Measurements from ENCODE around the gene NPIPB8. TPM values are rescaled to one million over a fixed set of nuclear protein-coding genes. Genes with fewer than 3 reads are reported as not detected.
"Not testable (repeated sequence)": the region's sequence is repeated elsewhere in the genome, so short reads cannot be mapped to it uniquely, and the experiment has no call there.

The NPIPB8 gene
- total and polyA plus RNA-seq, 11 donors, result 0.10 to 1.0 TPM; not detected in 9

- intact Hi-C loops (cut with DNase I), result not testable (repeated sequence)
Measured at GRCh38 chr16:28667480-28667879, 29.6 kb downstream of the NPIPB8 start.

GRCh38 chr16:28668199-28668598 lies 30.3 kb downstream of the NPIPB8 start:
- H3K4me1 ChIP-seq; H3K27ac ChIP-seq; intact Hi-C loops (cut with DNase I); H3K36me3 ChIP-seq; H3K4me3 ChIP-seq; DNase-seq; ATAC-seq; H3K9me3 ChIP-seq; H3K27me3 ChIP-seq: not testable (repeated sequence)
- WGBS, 4 donors, result no CpG with 5 or more reads among the region's 4 CpGs

More at GRCh38 chr16:28667480-28667879, 29.6 kb downstream of the NPIPB8 start:
- not testable (repeated sequence) for H3K4me3 ChIP-seq, H3K4me1 ChIP-seq, ATAC-seq, DNase-seq, H3K36me3 ChIP-seq, H3K27ac ChIP-seq, H3K27me3 ChIP-seq, H3K9me3 ChIP-seq
- no CpG with 5 or more reads among the region's 7 CpGs for WGBS, 4 donors

GRCh38 chr16:28688327-28688952 lies 50.6 kb downstream of the NPIPB8 start:
- H3K27me3 ChIP-seq; H3K4me1 ChIP-seq; DNase-seq; H3K36me3 ChIP-seq; H3K4me3 ChIP-seq; H3K27ac ChIP-seq; intact Hi-C loops (cut with DNase I); H3K9me3 ChIP-seq: not testable (repeated sequence)
- ATAC-seq, result peak; percentile 83 to 99 (median 98)
- WGBS, 4 donors, result 32 to 89% methylated on average over 1 of the region's 10 CpGs; no CpG with 5 or more reads in 2 of the 4 donors

- H3K9me3 ChIP-seq; H3K4me3 ChIP-seq; DNase-seq; intact Hi-C loops (cut with DNase I); ATAC-seq; H3K4me1 ChIP-seq; H3K27me3 ChIP-seq; H3K36me3 ChIP-seq; H3K27ac ChIP-seq: not testable (repeated sequence)
- WGBS, 4 donors, result 75 to 78% methylated on average over 3 of the region's 13 CpGs; no CpG with 5 or more reads in 2 of the 4 donors
Measured at GRCh38 chr16:28689425-28689824, 51.6 kb downstream of the NPIPB8 start.

- H3K4me1 ChIP-seq; H3K27ac ChIP-seq; H3K4me3 ChIP-seq; H3K36me3 ChIP-seq; DNase-seq; H3K9me3 ChIP-seq; H3K27me3 ChIP-seq; intact Hi-C loops (cut with DNase I); ATAC-seq: not testable (repeated sequence)
- WGBS, 4 donors, result 73 to 94% (median 85%) methylated on average over 2 to 3 of the region's 4 CpGs
Measured at GRCh38 chr16:28691722-28692121, 53.9 kb downstream of the NPIPB8 start.

DNA sequence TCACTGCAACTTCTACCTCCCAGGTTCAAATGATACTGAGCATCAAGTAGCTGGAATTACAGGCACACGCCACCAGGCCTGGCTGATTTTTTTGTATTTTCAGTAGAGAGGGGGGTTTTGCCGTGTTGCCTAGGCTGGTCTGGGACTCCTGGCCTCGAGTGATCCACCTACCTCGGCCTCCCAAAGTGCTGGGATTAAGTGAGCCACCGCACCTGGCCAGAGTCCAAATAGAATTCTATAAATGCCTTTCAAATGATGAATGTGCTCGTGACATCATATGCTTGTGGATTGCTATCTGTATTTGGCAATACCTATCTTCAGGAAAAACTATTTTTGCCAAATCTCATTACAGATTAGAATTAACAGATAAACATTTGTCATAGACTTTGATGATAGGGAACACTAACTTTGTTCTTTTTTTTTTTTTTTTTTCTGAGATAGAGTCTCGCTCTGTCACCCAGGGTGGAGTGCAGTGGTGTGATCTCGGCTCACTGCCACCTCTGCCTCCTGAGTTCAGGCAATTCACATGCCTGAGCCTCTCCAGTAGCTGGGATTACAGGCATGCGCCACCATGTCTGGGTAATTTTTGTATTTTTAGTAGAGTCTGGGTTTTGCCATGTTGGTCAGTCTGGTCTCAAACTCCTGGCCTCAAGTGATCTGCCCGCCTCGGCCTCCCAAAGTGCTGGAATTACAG lies 55.5 kb downstream of the NPIPB8 start:
- ATAC-seq, result peak in 2 of 4 donors; percentile 49 to 64
- H3K9me3 ChIP-seq; intact Hi-C loops (cut with DNase I); H3K4me1 ChIP-seq; H3K27me3 ChIP-seq; H3K4me3 ChIP-seq; H3K27ac ChIP-seq; DNase-seq; H3K36me3 ChIP-seq: not testable (repeated sequence)
- 60% methylated on average over 1 of the region's 11 CpGs; no CpG with 5 or more reads in 3 of the 4 donors for WGBS, 4 donors

- H3K27ac ChIP-seq; H3K36me3 ChIP-seq; H3K9me3 ChIP-seq; ATAC-seq; H3K27me3 ChIP-seq; H3K4me1 ChIP-seq; H3K4me3 ChIP-seq; intact Hi-C loops (cut with DNase I); DNase-seq: not testable (repeated sequence)
- WGBS, 4 donors, result 79 to 89% methylated on average over 2 of the region's 9 CpGs; no CpG with 5 or more reads in 2 of the 4 donors
Measured at GRCh38 chr16:28699792-28700191, 61.9 kb downstream of the NPIPB8 start.

GRCh38 chr16:28700349-28700748 lies 62.5 kb downstream of the NPIPB8 start:
- H3K27me3 ChIP-seq; ATAC-seq; H3K27ac ChIP-seq; H3K36me3 ChIP-seq; H3K4me3 ChIP-seq; intact Hi-C loops (cut with DNase I); H3K9me3 ChIP-seq; H3K4me1 ChIP-seq: not testable (repeated sequence)
- WGBS, 4 donors, result 80 to 100% (median 90%) methylated on average over 1 to 17 of the region's 19 CpGs
- peak in 1 of 5 donors; percentile 3 for DNase-seq

DNA sequence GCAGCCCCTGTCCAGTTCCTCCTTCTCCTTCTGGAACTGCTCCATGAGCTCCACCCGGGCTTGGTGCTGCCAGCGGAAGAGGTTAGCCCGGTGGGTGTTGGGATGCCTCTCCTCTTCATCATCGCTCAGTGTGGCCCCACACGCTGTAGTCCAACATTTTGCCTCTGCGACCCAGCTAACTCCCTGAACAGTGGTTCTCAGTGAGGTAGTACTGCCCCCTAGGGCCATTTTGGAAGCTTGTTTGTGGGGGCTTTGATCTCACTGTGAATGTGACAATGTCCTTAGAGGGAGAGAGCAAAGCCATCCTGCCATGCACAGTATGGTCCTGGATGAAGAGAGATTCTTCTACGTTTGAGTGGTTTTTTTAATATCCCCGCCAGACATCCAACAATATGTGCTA lies 63.5 kb downstream of the NPIPB8 start:
- H3K27ac ChIP-seq; H3K4me1 ChIP-seq; H3K4me3 ChIP-seq; H3K36me3 ChIP-seq; ATAC-seq; DNase-seq; H3K9me3 ChIP-seq; intact Hi-C loops (cut with DNase I); H3K27me3 ChIP-seq: not testable (repeated sequence)
- WGBS, 4 donors, result no CpG with 5 or more reads among the region's 8 CpGs

DNA sequence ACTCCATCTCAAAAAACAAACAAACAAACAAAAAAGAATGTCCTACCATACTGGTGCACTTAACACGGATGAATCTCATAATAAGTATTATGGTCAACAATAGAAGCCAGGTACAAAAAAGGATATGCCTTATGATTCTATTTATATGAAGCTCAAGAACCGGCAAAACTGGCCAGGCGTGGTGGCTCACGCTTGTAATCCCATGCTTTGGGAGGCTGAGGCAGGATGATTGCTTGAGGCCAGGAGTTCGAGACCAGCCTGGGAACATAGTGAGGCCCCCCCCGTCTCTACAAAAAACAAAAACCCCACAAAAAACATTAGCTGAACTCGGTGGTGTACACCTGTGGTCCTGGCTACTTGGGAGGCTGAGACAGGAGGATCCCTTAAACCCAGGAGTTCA lies 66.4 kb downstream of the NPIPB8 start:
- H3K9me3 ChIP-seq; H3K27me3 ChIP-seq; ATAC-seq; H3K4me1 ChIP-seq; H3K36me3 ChIP-seq; intact Hi-C loops (cut with DNase I); H3K27ac ChIP-seq; H3K4me3 ChIP-seq: not testable (repeated sequence)
- DNase-seq, result peak in 1 of 5 donors; percentile 36
- WGBS, 4 donors, result 82 to 85% methylated on average over 4 to 5 of the region's 7 CpGs; no CpG with 5 or more reads in 2 of the 4 donors

All from heart left ventricle (tissue), 16 donors.